DMS 273 (cell line): Measurements from ENCODE around the gene RXRB.

Experiments used
- DNase-seq: peaks from one replicate; lab custom pipeline; 2025; ENCODE audit not compliant: unreplicated experiment; lab: John Stamatoyannopoulos, UW

The RXRB gene

DNA sequence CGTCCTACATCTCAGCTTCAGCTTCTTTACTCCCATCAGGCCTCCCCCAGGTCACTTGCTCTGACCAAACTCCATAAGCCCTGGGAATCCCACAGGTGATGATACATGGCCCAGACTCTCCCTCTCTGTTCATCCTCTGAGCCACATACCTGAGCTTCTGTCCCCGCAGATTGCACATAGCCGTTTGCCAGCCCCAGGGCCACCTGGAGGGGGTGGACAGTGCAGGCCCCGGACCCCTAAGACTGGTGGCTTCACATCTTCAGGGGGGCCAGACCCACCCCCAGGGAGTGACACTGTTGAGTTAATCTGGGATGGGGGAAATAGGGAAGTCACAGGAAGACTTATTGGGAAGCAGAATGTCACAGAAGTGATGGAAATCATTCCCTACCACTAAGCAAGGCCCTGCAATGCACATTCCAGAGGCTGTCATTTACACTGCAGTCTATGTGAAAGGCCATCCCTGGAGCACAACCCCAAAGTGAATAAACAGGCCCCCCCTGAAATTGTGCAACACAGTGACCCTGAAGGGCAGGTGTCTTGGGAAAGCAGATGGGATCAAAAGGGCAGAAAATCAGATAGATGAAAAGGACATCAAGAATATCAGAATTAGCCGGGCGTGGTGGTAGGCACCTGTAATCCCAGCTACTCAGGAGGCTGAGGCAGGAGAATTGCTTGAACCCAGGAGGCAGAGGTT lies 2.2 kb downstream of the RXRB start:
- no peak for DNase-seq

DNA sequence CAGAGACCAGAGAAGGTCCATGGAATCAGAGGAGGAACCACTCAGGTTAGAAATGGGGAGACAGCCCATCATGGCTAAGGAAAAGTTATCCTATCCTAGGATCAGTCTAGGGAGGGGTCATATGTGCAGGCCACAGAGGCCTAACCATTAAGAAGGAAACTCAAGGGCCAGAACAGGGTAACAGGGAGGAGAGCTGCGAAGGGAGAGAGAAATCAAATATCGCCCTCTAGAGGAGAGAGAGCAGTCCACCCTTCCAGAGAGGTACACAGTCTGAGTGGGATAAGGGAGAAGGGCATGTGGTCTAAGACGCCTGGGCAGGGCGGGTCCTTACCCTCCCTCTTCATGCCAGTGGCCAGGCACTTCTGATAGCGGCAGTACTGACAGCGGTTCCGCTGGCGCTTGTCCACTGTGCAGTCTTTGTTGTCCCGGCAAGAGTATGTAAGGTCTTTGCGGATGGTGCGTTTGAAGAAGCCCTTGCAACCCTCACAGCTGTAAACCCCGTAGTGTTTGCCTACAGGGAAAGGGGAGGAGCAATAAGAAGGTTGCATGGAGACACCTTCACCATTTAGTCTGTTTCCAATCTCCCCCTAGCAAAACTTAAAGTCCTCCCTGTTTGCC lies 2.9 kb downstream of the RXRB start:
- DNase-seq: peak; percentile 82

DNA sequence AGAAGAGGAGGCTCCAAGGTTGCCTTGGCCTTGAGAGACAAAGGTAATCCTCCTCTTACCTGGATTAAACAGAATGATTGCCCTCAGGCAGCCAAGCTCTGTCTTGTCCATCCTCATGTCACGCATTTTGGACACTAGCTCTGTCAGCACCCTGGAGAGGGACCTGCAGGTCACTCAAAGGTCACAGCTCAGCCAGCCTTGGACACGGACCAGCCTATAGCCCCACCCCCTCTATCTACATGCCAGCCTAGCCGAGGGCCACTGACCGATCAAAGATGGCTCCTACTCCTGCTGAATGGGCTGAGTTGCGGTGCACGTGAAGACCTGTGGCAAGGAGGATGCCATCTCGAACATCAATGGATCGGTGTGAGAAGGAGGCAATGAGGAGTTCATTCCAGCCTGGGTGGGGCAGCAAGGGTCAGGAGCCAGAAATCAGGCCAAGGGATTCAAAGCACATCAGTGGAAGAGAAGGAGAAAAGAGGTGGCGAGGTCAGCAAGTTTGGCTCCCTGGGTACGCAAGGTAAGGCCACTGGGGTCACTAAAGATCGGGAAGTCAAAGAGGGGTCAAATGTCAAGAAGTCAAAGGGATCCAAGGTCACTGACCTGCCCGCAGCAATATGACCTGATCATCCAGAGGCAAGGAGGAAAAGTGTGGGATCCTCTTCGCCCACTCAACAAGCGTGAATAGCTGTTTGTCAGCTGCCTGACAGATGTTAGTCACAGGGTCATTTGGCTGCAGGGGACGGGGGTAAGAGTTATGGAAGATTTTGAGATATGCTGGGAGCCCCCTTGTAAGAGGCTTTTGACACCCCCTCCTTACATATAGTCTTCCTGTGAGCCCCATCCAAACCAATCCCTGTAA lies 4.9 kb downstream of the RXRB start:
- DNase-seq: no peak

- peak; percentile 24 for DNase-seq
Observed at GRCh38 chr6:33194431-33194979, 6.0 kb downstream of the RXRB start.

DNA sequence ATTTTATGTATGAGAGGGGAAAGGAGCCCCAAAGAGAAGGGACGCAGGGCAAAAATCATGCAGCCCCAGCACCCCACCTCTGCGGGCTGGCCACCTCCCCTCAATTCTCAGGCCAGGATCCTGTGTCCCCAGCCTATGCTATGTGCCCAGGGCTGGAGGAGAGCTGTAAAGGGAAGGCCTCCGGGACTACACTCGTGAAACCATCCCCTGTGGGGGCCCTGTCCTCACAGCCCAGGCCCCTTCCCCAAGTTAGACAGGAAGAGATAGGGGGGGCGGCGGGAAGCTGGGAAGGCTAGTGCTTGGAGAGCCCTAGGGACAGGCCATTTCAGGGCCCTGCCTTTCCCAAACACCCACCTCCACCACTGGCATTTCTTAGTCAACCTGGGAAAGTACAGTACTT lies 6.8 kb downstream of the RXRB start:
- no peak for DNase-seq

GRCh38 chr6:33192671-33193602 lies 7.5 kb downstream of the RXRB start:
- peak; percentile 58 for DNase-seq

GRCh38 chr6:33192105-33192646 lies 8.3 kb downstream of the RXRB start, which contains the start of gene COL11A2:
TSS of gene COL11A2 (minus strand) at chr6:33192467. CDS start at chr6:33192240, 227 bp downstream.
- peak; percentile 30 for DNase-seq

DNA sequence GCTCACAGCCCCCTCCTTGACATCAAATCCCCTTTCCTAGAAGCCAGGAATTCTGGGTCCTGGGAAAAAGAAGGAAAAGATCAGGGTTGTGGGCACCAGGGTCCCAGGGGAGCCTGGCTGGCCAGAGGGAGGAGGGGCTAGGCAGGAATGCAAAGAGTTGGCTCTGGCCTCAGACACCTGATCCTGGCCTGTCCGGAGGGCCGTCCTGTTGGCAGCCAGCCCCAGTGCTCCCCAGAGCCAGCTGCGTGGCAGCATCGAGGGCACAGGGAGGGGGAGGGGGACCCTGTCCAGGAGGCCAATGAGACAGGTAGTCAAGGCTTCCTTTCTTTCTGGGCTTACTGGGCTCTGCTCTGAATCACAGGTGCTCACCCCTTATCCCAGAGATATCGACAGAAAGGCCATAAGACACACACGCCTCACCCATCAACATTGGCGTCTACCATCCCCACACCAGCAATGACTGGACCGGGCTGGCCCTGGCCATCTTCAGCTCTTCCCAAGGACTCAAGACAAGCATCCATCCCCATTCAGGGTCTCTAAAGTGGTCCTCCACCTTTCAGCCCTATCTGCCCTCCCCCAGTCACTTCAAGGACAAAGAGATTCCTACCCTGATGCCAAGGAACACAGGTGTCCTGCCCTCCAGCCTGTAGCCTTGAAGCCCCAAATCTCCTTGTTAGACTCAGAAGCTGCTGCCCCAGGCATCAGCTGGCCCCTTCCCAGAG lies 8.9 kb downstream of the RXRB start:
- DNase-seq: no peak

DNA sequence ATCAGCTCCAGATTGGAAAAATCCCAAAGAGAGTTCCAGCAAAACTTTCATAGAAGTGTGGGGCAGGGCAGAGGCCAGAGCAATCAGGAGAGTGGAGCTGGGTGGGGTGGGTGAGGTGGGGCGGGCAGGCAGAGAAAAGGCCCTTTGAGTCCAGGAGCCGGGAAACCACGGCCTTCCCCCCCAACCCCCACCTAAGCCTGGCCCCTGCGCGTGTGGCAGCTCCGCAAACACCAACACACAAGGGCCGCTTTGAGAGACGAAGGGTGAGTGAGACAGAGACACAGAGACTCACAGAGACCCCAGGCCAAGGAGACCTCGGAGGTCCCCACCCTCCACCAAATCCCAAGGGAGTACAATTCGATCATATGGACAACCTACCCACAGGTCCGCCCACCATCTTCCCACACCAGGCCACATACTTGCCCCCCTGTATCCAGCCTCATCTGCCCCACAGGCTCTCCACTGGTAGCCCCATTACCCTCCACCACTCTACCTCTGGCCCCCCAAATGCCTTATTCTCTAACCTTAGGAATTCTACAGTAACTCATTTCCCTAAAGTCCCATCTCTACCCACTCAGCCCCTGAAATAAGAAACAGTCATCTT lies 9.9 kb downstream of the RXRB start:
- DNase-seq: no peak

- DNase-seq: no peak
Observed at GRCh38 chr6:33189625-33190448, 10.6 kb downstream of the RXRB start.

- DNase-seq: no peak
Observed at GRCh38 chr6:33189164-33189563, 11.3 kb downstream of the RXRB start.

- no peak for DNase-seq
Observed at GRCh38 chr6:33187809-33188208, 12.7 kb downstream of the RXRB start.

DNA sequence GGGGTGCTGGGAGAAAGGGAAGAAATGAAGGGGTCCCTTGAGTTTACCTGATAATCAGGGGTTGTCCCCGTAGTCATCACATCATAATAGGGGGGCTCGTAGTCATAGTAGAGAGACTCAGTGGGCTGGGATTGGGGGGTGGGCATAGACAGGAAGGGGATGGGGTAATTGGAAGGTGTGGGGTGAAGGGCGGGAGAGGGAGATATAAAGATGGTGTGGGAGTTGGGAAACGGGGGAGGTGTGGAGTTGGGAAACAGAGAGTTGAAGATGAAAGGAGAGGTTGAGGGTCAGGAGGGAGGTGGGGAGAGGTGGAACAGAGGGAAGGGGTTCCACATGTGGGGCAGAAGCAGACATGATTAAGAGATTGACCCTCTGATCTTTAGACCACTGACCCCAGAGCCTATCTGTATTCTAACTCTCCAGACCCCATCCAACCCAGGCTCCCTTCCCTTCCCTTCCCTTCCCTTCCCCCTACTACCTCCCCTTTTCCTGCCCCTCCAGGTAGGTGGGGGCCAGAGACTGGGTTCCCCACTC lies 14.7 kb downstream of the RXRB start:
- DNase-seq: no peak

DNA sequence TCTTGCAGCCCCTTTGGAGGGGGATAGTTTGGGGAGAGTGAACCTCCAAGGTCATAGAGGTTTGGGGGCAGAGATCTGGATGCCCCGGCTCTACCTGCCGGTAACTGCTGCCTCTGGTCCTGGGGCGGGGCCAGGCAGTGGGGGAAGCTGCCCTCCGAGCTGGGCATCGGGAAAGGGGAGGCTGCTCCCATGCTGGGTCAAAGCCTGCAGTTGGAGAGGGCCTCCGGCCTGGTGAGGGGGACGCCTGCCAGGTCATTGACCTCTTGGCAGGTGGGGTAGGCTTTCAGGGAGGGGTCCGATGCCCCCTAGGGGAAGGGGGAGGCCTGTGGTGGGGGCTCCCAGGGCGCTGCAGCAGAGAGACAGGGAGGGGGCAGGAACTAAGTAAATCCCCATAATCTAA lies 15.3 kb downstream of the RXRB start:
- no peak for DNase-seq

DNA sequence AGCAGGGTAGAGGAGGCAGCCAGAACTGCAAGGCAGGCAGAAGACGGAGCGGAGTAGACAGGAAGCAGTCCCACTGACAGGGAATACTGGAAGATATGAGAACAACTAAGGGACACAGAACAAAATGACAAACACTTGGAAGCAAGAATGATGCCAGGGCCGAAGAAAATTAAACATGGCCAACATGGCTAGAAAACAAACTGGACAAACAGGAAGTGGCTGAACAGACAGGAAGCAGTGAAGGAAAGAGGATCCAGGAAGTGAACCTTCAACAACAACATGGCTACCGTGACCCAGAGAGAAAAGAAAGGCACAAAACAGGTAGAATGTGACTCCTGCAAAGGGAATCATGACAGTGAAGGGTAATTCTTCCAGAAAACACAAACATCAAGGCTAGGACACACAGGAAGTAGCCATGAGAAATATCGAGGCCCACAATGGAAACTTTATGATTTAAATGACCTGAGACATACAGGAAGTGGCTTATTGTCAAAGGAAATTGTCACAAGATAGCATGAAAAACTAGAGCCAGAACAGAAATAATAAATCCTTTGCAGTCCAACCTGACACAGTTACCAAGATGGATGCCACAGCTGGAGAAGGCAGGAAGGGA lies 17.3 kb downstream of the RXRB start:
- DNase-seq: no peak

DNA sequence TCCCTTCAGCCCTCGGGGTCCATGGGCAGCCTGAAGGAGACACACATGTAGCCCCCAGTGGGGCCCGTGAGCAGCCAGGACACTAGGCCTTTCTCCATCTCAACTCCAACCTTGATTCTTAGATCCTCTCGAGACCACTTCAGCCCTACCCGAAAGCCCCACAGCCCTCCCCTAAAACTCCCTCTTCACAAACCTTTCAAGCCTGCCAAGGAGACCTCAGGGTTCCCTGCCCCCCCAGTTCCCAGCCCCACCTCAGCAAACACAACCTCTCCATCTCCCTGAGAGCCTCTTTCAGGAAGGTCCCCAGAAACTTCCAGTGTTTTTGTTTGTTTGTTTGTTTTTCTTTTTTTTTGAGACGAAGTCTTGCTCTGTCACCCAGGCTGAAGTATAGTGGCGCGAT lies 19.3 kb downstream of the RXRB start:
- DNase-seq: no peak

GRCh38 chr6:33178755-33179475 lies 21.6 kb downstream of the RXRB start:
- no peak for DNase-seq
